Neuron (in vitro differentiated cells): Measurements from ENCODE around the gene LRRC41.
"Not testable (repeated sequence)": the region's sequence is repeated elsewhere in the genome, so short reads cannot be mapped to it uniquely, and the experiment has no call there.

Source experiments
- H2AFZ ChIP-seq: one replicate; pipeline ENCODE4 v1.6.1; 2013; ENCODE audit warnings: low read depth, mild to moderate bottlenecking, inconsistent platforms, low read length, moderate library complexity
- H3K27me3 ChIP-seq: one replicate; pipeline ENCODE4 v1.6.1; 2013; ENCODE audit warnings: low read length; ENCODE audit not compliant: insufficient read depth
- H3K36me3 ChIP-seq: one replicate; pipeline ENCODE4 v1.6.1; 2013; ENCODE audit warnings: low read length; ENCODE audit not compliant: insufficient read depth
- H3K4me1 ChIP-seq: one replicate; pipeline ENCODE4 v1.6.1; 2013; ENCODE audit warnings: low read length; ENCODE audit not compliant: insufficient read depth
- H3K4me3 ChIP-seq: 2 replicates; pipeline ENCODE4 v1.5.1; 2013; ENCODE audit warnings: mild to moderate bottlenecking, low read length, moderate library complexity
- H3K9me3 ChIP-seq: one replicate; pipeline ENCODE4 v1.6.1; 2013; ENCODE audit warnings: low read length

LRRC41 gene

GRCh38 chr1:46335081-46335480, 31.7 kb upstream of the LRRC41 start:
- no peak overlapping the region for H2AFZ ChIP-seq
- no peaks in the 10 kb centered on the region for H3K27me3 ChIP-seq
- H3K36me3 ChIP-seq: no peaks in the 10 kb centered on the region
- H3K9me3 ChIP-seq: no peaks in the 10 kb centered on the region
- H3K4me3 ChIP-seq: no peak overlapping the region
- H3K4me1 ChIP-seq: peaks cover 4% of the 10 kb centered on the region

- Histone ChIP-seq H3K4me3 (no peak overlapping the region), H3K4me1 (no peaks in the 10 kb centered on the region), H2AFZ (no peak overlapping the region), H3K36me3 (no peaks in the 10 kb centered on the region), H3K27me3 (no peaks in the 10 kb centered on the region), H3K9me3 (no peaks in the 10 kb centered on the region)
Observed at GRCh38 chr1:46334030-46334384, 30.6 kb upstream of the LRRC41 start.

- H3K4me1 ChIP-seq: no peaks in the 10 kb centered on the region
- H3K4me3 ChIP-seq: no peak overlapping the region
- no peak overlapping the region for H2AFZ ChIP-seq
- no peaks in the 10 kb centered on the region for H3K27me3 ChIP-seq
- H3K9me3 ChIP-seq: no peaks in the 10 kb centered on the region
- no peaks in the 10 kb centered on the region for H3K36me3 ChIP-seq
Observed at GRCh38 chr1:46333300-46334029, 30.0 kb upstream of the LRRC41 start.

DNA sequence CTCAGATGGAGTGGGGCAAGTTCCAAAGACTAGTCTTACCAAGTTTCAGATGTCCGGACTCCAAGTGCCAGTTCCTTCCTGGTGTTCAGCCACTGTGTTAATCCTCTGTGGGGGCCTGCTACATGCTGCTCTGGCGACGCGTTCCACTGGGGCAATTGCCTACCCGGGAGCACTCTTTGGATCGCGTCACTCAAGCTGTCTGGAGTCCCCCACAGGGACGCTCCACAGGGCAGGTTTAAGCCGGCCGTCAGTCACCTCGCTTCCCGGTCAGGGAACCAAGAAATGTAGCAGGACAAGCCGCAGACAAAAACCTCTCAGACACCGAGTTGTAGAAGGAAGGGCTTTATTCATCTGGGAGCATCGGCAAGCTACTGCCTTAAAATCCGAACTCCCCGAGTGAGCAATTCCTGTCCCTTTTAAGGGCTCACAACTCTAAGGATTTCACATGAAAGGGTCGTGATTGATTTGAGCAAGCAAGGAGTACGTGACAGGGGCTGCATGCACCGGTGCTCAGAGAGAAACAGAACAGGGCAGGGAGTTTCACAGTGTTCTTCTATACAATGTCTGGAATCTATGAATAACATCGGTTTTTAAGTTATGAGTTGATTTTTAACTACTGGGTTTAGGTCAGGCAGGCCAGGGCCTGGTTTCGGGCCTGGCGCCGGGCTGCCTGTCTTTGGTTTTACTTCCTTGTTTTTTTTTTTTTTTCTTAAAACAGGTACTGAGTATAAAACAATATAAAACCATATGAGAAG, 28.5 kb upstream of the LRRC41 start:
- not testable (repeated sequence) for H3K9me3 ChIP-seq, H3K4me1 ChIP-seq

DNA sequence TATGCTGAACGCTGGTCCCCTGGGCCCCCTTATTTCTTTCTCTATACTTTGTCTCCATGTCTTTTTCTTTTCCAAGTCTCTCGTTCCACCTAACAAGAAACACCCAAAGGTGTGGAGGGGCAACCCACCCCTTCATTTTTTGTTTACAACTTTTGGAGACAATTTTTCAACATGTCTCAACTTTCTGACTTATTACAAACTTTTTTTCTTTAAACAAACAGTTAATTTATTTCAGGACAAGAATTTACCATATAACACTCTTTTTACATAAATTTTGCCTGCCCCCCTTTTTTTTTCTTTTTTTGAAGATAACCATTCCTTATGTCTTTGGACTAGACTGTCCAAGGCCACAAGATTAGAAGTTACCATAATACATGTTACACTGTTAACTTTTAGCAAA, 27.0 kb upstream of the LRRC41 start:
- H3K27me3 ChIP-seq, H3K9me3 ChIP-seq, H3K4me1 ChIP-seq, H3K36me3 ChIP-seq, H2AFZ ChIP-seq, H3K4me3 ChIP-seq: not testable (repeated sequence)

More for the DNA sequence above, 28.5 kb upstream of the LRRC41 start:
- not testable (repeated sequence) for H3K27me3 ChIP-seq, H3K36me3 ChIP-seq, H3K4me3 ChIP-seq, H2AFZ ChIP-seq

DNA sequence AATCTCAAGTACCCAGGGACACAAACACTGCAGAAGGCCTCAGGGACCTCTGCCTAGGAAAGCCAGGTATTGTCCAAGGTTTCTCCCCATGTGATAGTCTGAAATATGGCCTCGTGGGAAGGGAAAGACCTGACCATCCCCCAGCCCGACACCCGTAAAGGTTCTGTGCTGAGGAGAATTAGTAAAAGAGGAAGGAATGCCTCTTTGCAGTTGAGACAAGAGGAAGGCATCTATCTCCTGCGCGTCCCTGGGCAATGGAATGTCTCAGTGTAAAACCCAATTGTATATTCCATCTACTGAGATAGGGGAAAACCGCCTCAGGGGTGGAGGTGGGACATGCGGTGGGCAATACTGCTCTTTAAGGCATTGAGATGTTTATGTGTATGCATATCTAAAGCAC, 26.4 kb upstream of the LRRC41 start:
- not testable (repeated sequence) for H3K4me1 ChIP-seq, H3K27me3 ChIP-seq, H3K9me3 ChIP-seq, H2AFZ ChIP-seq, H3K36me3 ChIP-seq, H3K4me3 ChIP-seq

- H3K9me3 ChIP-seq, H3K4me1 ChIP-seq, H3K36me3 ChIP-seq, H2AFZ ChIP-seq, H3K4me3 ChIP-seq, H3K27me3 ChIP-seq: not testable (repeated sequence)
Observed at GRCh38 chr1:46328182-46328581, 24.8 kb upstream of the LRRC41 start.

- not testable (repeated sequence) for H2AFZ ChIP-seq, H3K36me3 ChIP-seq, H3K4me1 ChIP-seq, H3K4me3 ChIP-seq, H3K9me3 ChIP-seq, H3K27me3 ChIP-seq
Observed at GRCh38 chr1:46325285-46326076, 22.1 kb upstream of the LRRC41 start.

GRCh38 chr1:46322191-46322590, 18.8 kb upstream of the LRRC41 start:
- not testable (repeated sequence) for H3K27me3 ChIP-seq, H2AFZ ChIP-seq, H3K4me3 ChIP-seq, H3K9me3 ChIP-seq, H3K36me3 ChIP-seq, H3K4me1 ChIP-seq

- not testable (repeated sequence) for H3K4me3 ChIP-seq, H3K27me3 ChIP-seq, H2AFZ ChIP-seq, H3K9me3 ChIP-seq, H3K4me1 ChIP-seq
- H3K36me3 ChIP-seq: peaks cover 18% of the 10 kb centered on the region
Observed at GRCh38 chr1:46319960-46320914, 16.8 kb upstream of the LRRC41 start.

DNA sequence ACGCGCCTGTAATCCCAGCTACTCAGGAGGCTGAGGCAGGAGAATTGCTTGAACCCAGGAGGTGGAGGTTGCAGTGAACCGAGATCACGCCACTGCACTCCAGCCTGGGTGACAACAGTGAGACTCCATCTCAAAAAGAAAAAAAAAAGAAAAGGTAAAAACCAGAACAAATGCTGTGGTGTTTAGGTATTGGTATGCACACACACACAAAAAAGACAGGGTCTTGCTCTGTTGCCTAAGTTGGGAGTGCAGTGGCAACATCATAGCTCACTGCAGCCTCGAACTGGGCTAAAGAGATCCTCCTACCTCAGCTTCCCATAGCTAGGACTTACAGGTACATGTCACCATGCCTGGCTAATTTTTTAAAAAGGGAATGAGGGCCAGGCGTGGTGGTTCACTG, 15.9 kb upstream of the LRRC41 start:
- H3K27me3 ChIP-seq, H2AFZ ChIP-seq, H3K4me1 ChIP-seq, H3K9me3 ChIP-seq, H3K4me3 ChIP-seq: not testable (repeated sequence)
- peaks cover 25% of the 10 kb centered on the region for H3K36me3 ChIP-seq

DNA sequence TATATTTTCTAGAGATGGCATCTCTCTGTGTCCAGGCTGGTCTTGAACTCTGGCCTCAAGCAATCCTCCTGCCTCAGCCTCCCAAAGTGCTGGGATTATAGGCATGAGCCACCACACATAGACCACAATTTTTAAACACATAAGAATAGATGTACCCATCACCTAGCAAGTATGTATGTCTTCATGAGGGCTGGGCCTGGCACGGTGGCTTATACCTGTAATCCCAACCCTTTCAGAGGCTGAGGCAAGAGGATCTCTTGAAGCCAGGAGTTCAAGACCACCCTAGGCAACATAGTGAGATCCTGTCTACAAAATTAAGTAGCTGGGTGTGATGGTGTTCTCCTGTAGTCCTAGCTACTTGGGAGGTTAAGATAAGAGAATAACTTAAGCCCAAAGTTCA, 13.9 kb upstream of the LRRC41 start:
- Histone ChIP-seq H3K4me1 (no peaks in the 10 kb centered on the region), H3K27me3 (no peaks in the 10 kb centered on the region), H2AFZ (no peak overlapping the region), H3K9me3 (no peaks in the 10 kb centered on the region), H3K4me3 (no peak overlapping the region), H3K36me3 (peaks cover 42% of the 10 kb centered on the region)
